ENCODE data around the gene VPS37B.

- TF ChIP-seq MAX (IDR thresholded peaks at IDR 0.05; ENCODE audit: low read depth) (no peak), SMC3 (IDR thresholded peaks at IDR 0.05; ENCODE audit: low read depth, low read length) (no peak), YY1 (IDR thresholded peaks at IDR 0.05; ENCODE audit: low read depth) (no peak), TEAD4 (IDR thresholded peaks at IDR 0.05; ENCODE audit: borderline replicate concordance, insufficient read depth) (no peak), RAD21 (IDR thresholded peaks at IDR 0.05; ENCODE audit: low read length) (no peak), EP300 (IDR thresholded peaks at IDR 0.05; ENCODE audit: borderline replicate concordance in 1 of 2, low read depth in 1 of 2, low read length in 1 of 2) (no peak), CTCF (IDR thresholded peaks at IDR 0.05) (no peak), POLR2AphosphoS5 (IDR thresholded peaks at IDR 0.05; ENCODE audit: low read depth, low read length) (no peak), FOXM1 (IDR thresholded peaks at IDR 0.05; ENCODE audit: low read depth) (no peak), ZBTB33 (IDR thresholded peaks at IDR 0.05; ENCODE audit: borderline replicate concordance, low read depth) (no peak), EZH2phosphoT487 (IDR thresholded peaks at IDR 0.05; ENCODE audit: borderline replicate concordance, low read depth) (no peak), PBX3 (IDR thresholded peaks at IDR 0.05) (no peak)
These were observed 57.1 kb downstream of the VPS37B start for GRCh38 chr12:122838841-122839240.

Measured in SK-N-SH (cell line).